MG63 (cell line): ENCODE measurements around the gene FRMPD4. TPM values are rescaled to one million over a fixed set of nuclear protein-coding genes. Genes with fewer than 3 reads are reported as not detected.

ENCODE experiments used
- DNase-seq: peaks from one replicate; pipeline ENCODE4 v3.0.0-alpha.2; 2020
- H3K27me3 ChIP-seq: fragments of 250-450 bp; sonication (Bioruptor Pico); 2 replicates; pipeline ENCODE4 v1.5.1; 2020; ENCODE audit warnings: mild to moderate bottlenecking, moderate library complexity
- H3K36me3 ChIP-seq: fragments of 250-450 bp; sonication (Bioruptor Pico); 2 replicates; pipeline ENCODE4 v1.5.1; 2020; ENCODE audit warnings: mild to moderate bottlenecking, moderate library complexity
- H3K4me3 ChIP-seq: fragments of 250-450 bp; sonication (Bioruptor Pico); 2 replicates; pipeline ENCODE4 v1.5.1; 2020; ENCODE audit warnings: mild to moderate bottlenecking, moderate library complexity
- H3K9me3 ChIP-seq: fragments of 250-450 bp; sonication (Bioruptor Pico); 2 replicates; pipeline ENCODE4 v1.5.1; 2020; ENCODE audit warnings: mild to moderate bottlenecking, moderate library complexity
- total RNA-seq: library from RNA; depleted of rRNA; stranded (reverse); fragments of >200 nt; shearing (Covaris generic); gene quantifications from 2 replicates; pipeline ENCODE4 v1.2.3, GENCODE V29; 2014; ENCODE audit warnings: low replicate concordance

Gene FRMPD4
- total RNA-seq, 1 experiment from 2014 or later: 0.66 TPM

GRCh38 chrX:12426420-12426819 lies 288.1 kb downstream of the FRMPD4 start:
- no peak for DNase-seq
- H3K9me3 ChIP-seq: no peaks in the 10 kb centered on the region
- no peaks in the 10 kb centered on the region for H3K36me3 ChIP-seq
- no peaks in the 10 kb centered on the region for H3K27me3 ChIP-seq
- H3K4me3 ChIP-seq: no peak overlapping the region

GRCh38 chrX:12434493-12434892 lies 296.2 kb downstream of the FRMPD4 start:
- no peaks in the 10 kb centered on the region for H3K9me3 ChIP-seq
- no peak overlapping the region for H3K4me3 ChIP-seq
- no peak for DNase-seq

GRCh38 chrX:12439416-12439815 lies 301.1 kb downstream of the FRMPD4 start:
- DNase-seq: no peak

More at GRCh38 chrX:12434493-12434892, 296.2 kb downstream of the FRMPD4 start:
- Histone ChIP-seq H3K36me3 (no peaks in the 10 kb centered on the region), H3K27me3 (no peaks in the 10 kb centered on the region)

GRCh38 chrX:12440246-12440645 lies 302.0 kb downstream of the FRMPD4 start:
- H3K9me3 ChIP-seq: no peaks in the 10 kb centered on the region
- H3K27me3 ChIP-seq: no peaks in the 10 kb centered on the region
- no peak for DNase-seq
- H3K4me3 ChIP-seq: no peak overlapping the region
- H3K36me3 ChIP-seq: no peaks in the 10 kb centered on the region

More at GRCh38 chrX:12439416-12439815, 301.1 kb downstream of the FRMPD4 start:
- Histone ChIP-seq H3K36me3 (no peaks in the 10 kb centered on the region), H3K4me3 (no peak overlapping the region), H3K27me3 (no peaks in the 10 kb centered on the region), H3K9me3 (no peaks in the 10 kb centered on the region)

GRCh38 chrX:12441381-12442128 lies 303.3 kb downstream of the FRMPD4 start:
- Histone ChIP-seq H3K36me3 (no peaks in the 10 kb centered on the region), H3K4me3 (no peak overlapping the region), H3K27me3 (no peaks in the 10 kb centered on the region), H3K9me3 (no peaks in the 10 kb centered on the region)
- DNase-seq: peak; percentile 44

- no peak overlapping the region for H3K4me3 ChIP-seq
- DNase-seq: no peak
- no peaks in the 10 kb centered on the region for H3K36me3 ChIP-seq
- no peaks in the 10 kb centered on the region for H3K27me3 ChIP-seq
- H3K9me3 ChIP-seq: no peaks in the 10 kb centered on the region
Observed at GRCh38 chrX:12443534-12444098, 305.3 kb downstream of the FRMPD4 start.

- Histone ChIP-seq H3K9me3 (no peaks in the 10 kb centered on the region), H3K27me3 (no peaks in the 10 kb centered on the region), H3K36me3 (no peaks in the 10 kb centered on the region), H3K4me3 (no peak overlapping the region)
- DNase-seq: peak; percentile 14
Observed at GRCh38 chrX:12446342-12447075, 308.2 kb downstream of the FRMPD4 start.

- Histone ChIP-seq H3K9me3 (no peaks in the 10 kb centered on the region), H3K36me3 (no peaks in the 10 kb centered on the region), H3K27me3 (no peaks in the 10 kb centered on the region), H3K4me3 (no peak overlapping the region)
- DNase-seq: peak; percentile 66
Observed at GRCh38 chrX:12447448-12448064, 309.3 kb downstream of the FRMPD4 start.

GRCh38 chrX:12452268-12452667 lies 314.0 kb downstream of the FRMPD4 start:
- no peaks in the 10 kb centered on the region for H3K36me3 ChIP-seq
- DNase-seq: no peak
- H3K27me3 ChIP-seq: no peaks in the 10 kb centered on the region
- no peaks in the 10 kb centered on the region for H3K9me3 ChIP-seq
- no peak overlapping the region for H3K4me3 ChIP-seq

- no peaks in the 10 kb centered on the region for H3K36me3 ChIP-seq
Observed at GRCh38 chrX:12460929-12461328, 322.7 kb downstream of the FRMPD4 start.

GRCh38 chrX:12463052-12463451 lies 324.8 kb downstream of the FRMPD4 start:
- no peak for DNase-seq
- Histone ChIP-seq H3K9me3 (no peaks in the 10 kb centered on the region), H3K27me3 (no peaks in the 10 kb centered on the region), H3K4me3 (no peak overlapping the region), H3K36me3 (no peaks in the 10 kb centered on the region)

More at GRCh38 chrX:12460929-12461328, 322.7 kb downstream of the FRMPD4 start:
- no peaks in the 10 kb centered on the region for H3K9me3 ChIP-seq
- H3K4me3 ChIP-seq: no peak overlapping the region
- DNase-seq: no peak
- no peaks in the 10 kb centered on the region for H3K27me3 ChIP-seq

- Histone ChIP-seq H3K4me3 (no peak overlapping the region), H3K9me3 (no peaks in the 10 kb centered on the region), H3K36me3 (no peaks in the 10 kb centered on the region), H3K27me3 (no peaks in the 10 kb centered on the region)
- DNase-seq: no peak
Observed at GRCh38 chrX:12463873-12464272, 325.6 kb downstream of the FRMPD4 start.

- DNase-seq: no peak
- Histone ChIP-seq H3K36me3 (no peaks in the 10 kb centered on the region), H3K27me3 (no peaks in the 10 kb centered on the region), H3K4me3 (no peak overlapping the region), H3K9me3 (no peaks in the 10 kb centered on the region)
Observed at GRCh38 chrX:12467321-12467720, 329.0 kb downstream of the FRMPD4 start.

- Histone ChIP-seq H3K36me3 (no peaks in the 10 kb centered on the region), H3K9me3 (no peaks in the 10 kb centered on the region), H3K27me3 (no peaks in the 10 kb centered on the region), H3K4me3 (no peak overlapping the region)
- peak; percentile 57 for DNase-seq
Observed at GRCh38 chrX:12469296-12469695, 331.0 kb downstream of the FRMPD4 start.

- Histone ChIP-seq H3K4me3 (no peak overlapping the region), H3K36me3 (no peaks in the 10 kb centered on the region), H3K27me3 (no peaks in the 10 kb centered on the region), H3K9me3 (no peaks in the 10 kb centered on the region)
- DNase-seq: no peak
Observed at GRCh38 chrX:12471061-12471460, 332.8 kb downstream of the FRMPD4 start.

- Histone ChIP-seq H3K27me3 (no peaks in the 10 kb centered on the region), H3K36me3 (no peaks in the 10 kb centered on the region), H3K4me3 (no peak overlapping the region), H3K9me3 (no peaks in the 10 kb centered on the region)
- peak; percentile 47 for DNase-seq
Observed at GRCh38 chrX:12480956-12481355, 342.7 kb downstream of the FRMPD4 start.

GRCh38 chrX:12488220-12488619 lies 349.9 kb downstream of the FRMPD4 start:
- Histone ChIP-seq H3K4me3 (no peak overlapping the region), H3K36me3 (no peaks in the 10 kb centered on the region), H3K27me3 (no peaks in the 10 kb centered on the region), H3K9me3 (no peaks in the 10 kb centered on the region)
- DNase-seq: no peak
